Hematopoietic multipotent progenitor cell treated with erythropoietin and hydrocortisone succinate and interleukin-3 and kit ligand, for 8 days (in vitro differentiated cells): ENCODE results near the gene SNCG.
"Not testable (repeated sequence)": the region's sequence is repeated elsewhere in the genome, so short reads cannot be mapped to it uniquely, and the experiment has no call there.

Experiments
- DNase-seq: peaks from one replicate; pipeline ENCODE4 v3.0.0-alpha.2; 2015

SNCG gene

DNA sequence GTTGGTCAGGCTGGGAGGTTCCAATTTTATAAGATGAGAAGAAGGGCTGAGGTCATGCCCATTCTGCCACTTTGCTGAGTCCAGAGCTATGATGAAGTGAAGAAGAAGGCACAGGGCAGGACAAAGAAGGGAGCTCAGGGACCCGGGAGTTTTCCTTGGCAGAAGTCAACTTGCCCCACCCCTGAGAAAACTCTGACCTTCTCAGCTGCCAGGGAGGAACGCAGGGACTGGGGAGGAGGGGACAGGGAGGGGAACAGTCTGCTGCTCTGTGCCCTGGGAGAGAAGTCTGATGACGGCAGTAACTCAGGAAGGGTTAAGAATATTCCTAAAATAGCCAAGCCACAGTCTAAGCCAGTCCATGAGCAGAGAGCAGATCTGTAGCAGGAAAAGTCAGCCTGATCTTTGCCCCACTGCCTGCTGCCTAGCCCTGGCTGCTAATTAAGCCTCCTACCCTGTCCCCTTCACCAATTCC is 21.6 kb downstream of the SNCG start:
- no peak for DNase-seq

DNA sequence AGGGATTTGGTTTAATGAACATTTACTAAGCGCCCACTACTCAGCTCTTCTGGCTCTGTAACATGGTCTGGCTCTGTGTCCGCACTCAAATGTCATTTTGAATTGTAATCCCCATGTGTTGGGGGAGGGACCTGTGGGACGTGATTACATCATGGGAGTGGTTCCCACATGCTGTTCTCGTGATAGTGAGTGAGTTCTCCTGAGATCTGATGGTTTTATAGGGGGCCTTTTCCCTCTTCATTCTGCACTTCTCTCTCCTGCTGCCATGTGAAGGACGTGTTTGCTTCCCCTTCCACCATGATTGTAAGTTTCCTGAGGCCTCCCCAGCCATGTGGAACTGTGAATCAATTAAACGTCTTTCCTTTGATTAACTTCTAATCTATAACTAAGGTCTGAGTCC is 22.6 kb downstream of the SNCG start:
- DNase-seq, result not testable (repeated sequence)

DNA sequence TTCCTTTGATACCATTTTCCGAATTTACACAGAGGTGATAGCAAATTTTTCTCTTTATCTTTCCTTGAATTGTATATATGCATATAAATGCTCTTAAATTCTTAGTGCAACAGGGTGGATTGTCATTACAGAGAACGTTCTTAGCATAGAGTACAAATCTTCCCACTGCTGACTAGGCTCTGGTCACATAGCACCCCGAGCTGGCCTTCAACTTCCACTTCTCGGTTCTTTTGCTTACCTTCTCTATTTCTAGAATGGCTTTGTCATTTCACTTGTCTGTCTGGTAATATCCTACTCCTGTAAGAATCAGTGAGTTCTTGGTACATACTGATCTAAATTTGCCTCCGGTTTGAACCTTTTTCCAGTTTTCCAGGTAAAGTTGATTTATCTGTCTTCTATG is 23.3 kb downstream of the SNCG start:
- DNase-seq, result no peak

DNA sequence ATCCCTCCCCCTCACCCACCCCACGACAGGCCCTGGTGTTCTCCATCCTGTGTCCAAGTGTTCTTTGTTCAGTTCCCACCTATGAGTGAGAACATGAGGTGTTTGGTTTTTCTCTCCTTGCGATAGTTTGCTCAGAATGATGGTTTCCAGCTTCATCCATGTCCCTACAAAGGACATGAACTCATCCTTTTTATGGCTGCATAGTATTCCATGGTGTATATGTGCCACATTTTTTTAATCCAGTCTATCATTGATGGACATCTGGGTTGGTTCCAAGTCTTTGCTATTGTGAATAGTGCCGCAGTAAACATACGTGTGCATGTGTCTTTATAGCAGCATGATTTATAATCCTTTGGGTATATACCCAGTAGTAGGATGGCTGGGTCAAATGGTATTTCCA is 26.1 kb downstream of the SNCG start:
- DNase-seq, result not testable (repeated sequence)

DNA sequence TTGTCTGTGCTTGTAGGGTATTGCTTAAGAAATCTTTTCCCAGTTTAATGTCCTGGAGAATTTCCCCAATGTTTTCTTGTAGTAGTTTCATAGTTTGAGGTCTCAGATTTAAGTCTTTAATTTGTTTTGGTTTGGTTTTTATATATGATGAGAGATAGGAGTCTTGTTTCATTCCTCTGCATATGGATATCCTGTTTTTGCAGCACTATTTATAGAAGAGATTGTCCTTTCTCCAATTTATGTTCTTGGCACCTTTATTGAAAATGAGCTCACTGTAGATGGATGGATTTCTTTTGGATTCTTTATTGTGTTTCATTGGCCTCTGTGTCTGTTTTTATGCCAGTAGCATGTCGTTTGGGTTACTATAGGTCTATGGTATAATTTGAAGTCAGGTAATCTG is 30.1 kb downstream of the SNCG start:
- DNase-seq, result no peak

DNA sequence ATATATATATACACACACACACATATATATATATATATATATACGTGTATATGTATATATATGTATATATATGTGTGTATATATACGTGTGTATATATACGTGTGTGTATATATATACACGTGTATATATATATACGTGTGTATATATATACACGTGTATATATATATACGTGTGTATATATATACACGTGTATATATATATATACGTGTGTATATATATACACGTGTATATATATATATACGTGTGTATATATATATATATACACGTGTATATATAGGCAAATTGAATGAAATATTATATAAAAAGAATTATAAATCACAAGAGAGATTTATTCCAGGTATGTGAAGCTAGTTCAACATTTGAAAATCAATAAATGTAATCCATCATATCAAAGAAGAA is 33.0 kb downstream of the SNCG start:
- DNase-seq, result not testable (repeated sequence)

DNA sequence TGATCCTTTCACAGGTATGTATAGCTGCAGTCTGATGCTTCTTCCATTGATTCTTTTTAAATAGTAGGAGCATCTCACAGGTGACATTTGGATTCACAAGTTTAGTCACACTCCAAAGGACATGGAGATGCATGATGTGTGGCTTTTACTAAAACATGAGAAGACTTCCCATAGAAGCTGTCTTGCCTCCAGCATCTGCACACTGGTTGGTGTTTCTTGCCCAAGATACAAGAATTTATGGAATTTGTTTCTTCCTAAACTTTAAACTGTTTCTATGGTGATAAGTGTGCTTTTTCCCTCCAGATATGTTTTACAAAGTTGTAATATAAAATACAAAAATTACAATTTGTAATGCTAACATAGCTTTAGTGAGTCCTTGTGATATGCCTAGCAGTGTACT is 34.1 kb downstream of the SNCG start:
- DNase-seq, result no peak

DNA sequence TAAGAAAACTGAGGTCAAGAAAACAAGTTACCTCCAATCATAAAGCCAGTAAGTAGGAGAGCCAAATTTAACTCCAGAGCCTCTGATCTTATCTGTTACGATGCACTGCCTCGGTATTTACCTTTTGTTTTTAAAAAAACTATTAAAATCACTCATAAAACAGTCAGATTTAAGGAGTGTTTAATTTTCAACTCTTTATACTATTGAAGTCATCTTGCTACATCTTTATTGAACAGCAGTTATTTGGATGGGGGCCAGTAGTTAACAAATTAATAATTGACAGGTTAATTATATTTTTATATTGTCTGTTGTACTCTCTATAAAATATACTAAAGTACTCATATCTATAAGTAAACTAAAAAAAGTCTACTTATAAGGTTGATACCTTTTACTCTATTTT is 34.5 kb downstream of the SNCG start:
- DNase-seq, result no peak

DNA sequence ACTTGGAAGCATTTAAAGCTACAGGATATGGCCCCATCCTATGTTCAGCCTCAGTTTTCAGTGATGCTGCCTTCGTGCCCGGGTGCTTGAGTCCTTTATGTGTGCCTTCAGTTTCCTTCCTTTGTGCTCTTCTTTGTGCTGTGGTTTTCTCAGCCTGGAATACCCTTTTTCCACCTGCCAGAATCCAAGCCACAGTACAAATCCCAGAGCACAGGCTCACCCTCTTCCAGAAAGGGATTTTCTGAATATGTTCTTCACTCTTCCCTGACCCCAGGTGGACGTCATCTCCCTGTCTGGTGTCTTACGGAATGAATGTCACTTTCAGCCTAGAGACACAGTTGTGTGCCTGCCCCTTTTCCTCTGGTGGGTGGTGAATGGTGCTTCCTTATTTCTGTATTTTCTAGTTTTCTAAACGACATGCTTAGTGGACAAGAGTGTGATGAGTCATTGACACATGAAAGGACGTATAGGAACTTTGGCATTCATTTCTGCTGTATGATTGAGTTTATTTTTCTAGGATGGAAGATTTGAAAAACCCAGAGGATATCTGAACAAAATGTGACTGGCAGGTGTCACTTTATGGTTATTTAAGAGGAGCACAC is 41.5 kb downstream of the SNCG start:
- DNase-seq, result not testable (repeated sequence)

DNA sequence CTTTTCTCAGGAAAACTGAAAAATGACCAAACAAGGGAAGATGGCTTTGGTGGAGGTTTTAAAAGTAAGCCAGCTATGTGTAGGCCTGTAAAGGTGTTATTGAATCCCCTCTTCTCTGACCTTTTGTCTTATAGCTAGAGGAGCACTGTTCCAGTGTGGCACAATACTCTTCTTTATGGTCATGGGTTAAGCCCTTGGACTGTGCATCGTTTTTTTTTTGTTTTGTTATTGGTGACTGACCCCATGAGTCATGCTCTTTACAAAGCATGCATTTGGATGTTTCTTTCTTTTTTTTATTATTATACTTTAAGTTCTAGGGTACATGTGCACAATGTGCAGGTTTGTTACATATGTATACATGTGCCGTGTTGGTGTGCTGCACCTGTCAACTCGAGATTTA is 42.1 kb downstream of the SNCG start:
- no peak for DNase-seq

DNA sequence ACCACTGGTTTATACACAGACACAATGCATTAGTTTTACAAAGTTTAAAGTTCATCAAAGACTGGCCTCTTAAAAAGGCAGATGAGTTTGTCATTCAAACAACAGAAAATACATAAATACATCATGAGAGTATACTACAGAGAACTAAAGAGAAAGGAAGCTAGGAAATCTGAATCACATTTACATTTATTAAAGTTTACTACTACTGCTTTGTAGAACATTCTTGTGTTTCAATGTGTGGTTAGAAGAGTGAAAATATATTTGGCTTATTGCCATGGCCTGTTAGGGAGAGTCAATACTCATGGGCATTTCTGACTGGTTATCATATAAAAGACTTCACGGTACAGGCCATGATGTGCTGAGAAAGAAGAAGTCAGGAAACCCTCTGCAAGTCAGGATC is 48.7 kb downstream of the SNCG start:
- not testable (repeated sequence) for DNase-seq

DNA sequence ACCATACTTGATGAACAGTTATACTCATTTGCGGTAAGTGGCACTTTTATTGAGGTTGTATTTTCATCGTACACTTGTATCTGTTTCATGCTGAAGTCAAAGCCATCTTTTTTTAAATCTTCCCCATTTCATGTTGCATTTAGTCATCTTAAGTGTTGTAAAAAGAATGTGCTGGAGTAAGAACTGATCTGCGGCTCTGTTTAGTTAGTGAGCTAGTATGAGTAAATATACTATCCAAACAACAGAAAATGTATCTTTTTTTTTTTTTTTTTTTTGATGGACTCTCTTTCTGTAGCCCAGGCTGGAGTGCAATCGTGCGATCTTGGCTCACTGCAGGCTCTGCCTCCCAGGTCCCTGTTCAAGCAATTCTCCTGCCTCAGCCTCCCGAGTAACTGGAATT is 49.3 kb downstream of the SNCG start:
- not testable (repeated sequence) for DNase-seq

DNA sequence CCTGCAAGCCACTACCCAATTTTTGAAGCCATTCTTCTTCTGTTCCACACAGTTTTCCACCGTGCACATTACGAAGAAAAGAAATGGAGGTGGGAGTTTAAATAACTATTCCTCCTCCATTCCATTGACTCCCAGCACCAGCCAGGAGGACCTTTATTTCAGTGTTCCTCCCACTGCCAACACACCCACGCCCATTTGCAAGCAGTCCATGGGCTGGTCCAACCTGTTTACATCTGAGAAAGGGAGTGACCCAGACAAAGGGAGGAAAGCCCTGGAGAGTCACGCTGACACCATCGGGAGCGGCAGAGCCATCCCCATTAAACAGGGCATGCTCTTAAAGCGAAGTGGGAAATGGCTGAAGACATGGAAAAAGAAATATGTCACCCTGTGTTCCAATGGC is 49.9 kb downstream of the SNCG start:
- DNase-seq, result not testable (repeated sequence)

DNA sequence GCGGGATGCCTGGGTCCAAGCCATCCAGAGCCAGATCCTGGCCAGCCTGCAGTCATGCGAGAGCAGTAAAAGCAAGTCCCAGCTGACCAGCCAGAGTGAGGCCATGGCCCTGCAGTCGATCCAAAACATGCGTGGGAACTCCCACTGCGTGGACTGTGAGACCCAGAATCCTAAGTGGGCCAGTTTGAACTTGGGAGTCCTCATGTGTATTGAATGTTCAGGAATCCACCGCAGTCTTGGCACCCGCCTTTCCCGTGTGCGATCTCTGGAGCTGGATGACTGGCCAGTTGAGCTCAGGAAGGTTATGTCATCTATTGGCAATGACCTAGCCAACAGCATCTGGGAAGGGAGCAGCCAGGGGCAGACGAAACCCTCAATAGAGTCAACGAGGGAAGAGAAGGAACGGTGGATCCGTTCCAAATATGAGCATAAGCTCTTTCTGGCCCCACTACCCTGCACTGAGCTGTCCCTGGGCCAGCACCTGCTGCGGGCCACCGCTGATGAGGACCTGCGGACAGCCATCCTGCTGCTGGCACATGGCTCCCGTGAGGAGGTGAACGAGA is 50.8 kb downstream of the SNCG start:
- DNase-seq, result not testable (repeated sequence)
